ENCODE results near the gene STXBP2. TPM values are rescaled to one million over a fixed set of nuclear protein-coding genes. Genes with fewer than 3 reads are reported as not detected.

The STXBP2 gene
- total RNA-seq, 2 experiments from 2014 or later: 131 to 158 TPM

DNA sequence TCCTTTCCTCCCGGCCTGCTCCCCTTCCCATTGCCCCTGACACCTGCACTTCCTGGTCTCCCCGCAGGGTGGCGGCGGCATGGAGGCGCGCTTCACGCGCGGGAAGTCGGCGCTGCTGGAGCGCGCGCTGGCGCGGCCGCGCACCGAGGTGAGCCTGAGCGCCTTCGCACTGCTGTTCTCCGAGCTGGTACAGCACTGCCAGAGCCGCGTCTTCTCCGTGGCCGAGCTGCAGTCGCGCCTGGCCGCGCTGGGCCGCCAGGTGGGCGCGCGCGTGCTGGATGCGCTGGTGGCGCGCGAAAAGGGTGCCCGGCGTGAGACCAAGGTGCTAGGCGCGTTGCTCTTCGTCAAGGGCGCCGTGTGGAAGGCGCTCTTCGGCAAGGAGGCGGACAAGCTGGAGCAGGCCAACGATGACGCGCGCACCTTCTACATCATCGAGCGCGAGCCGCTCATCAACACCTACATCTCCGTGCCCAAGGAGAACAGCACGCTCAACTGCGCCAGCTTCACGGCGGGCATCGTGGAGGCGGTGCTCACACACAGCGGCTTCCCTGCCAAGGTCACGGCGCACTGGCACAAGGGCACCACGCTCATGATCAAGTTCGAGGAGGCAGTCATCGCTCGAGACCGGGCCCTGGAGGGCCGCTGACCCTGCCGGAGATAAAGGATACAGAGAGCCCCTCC lies 45.4 kb downstream of the STXBP2 start:
- Mint-ChIP-seq H3K27ac (peak overlapping the region; percentile 96), H3K36me3 (ENCODE audit: low read depth) (peaks cover 13% of the 10 kb centered on the region), H3K27me3 (peaks cover 7% of the 10 kb centered on the region), H3K4me1 (peaks cover 38% of the 10 kb centered on the region), H3K4me3 (peak overlapping the region; percentile 89), H3K9me3 (no peaks in the 10 kb centered on the region)
- POLR2A ChIA-PET: no interaction called here
- DNase-seq: no peak
- CTCF ChIA-PET: interaction anchor here (0.6 to 2.0 kb wide), 2 partner anchors 17 to 120 kb away, joined by 4 to 6 read pairs; no protein-coding TSS in a partner anchor

DNA sequence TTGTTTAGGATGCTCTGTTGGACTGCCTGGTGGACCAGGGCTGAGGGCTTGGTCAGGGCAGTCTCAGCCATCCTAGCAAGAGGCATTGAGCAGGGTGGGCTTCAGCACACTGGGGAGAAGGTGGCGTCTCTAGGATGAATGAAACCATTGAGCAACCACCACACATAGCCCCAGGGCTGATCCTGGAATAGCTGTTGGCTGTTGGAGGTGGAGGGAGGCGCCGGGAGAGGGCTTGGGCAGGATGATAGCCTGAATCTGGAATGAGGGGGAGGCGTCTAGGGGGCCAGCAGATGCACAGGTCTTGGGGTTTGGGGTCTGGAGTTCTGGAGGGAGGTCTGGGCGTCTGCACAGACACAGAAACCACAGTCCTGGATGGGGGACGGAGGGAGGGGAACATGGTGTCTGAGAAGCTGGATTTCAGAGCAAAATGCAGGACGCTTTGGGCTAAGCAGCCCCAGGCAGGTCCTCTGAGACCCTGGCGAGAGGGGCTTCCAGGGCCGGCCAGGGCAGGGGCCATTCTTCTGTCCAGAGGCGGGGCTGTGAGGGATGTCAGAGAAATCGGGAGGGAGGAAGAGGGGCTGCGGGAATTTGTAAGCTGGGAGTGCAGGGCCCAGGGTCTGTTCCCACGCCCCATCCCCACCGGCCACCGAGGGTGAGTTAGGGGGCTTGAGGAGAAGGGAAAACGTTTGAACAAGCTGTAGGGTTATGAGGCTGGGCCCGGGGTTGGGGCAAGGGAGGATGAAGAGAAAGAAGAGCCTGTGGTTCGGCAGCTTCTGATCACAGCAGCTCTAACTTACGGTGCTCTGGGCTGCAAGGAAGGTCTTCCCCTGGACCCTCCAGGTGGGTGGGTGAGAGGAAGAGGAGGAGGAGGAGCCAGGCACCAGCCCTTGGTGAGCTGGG lies 48.9 kb downstream of the STXBP2 start:
- CTCF ChIA-PET: interaction anchor here (0.7 to 1.0 kb wide), 2 partner anchors 16 to 905 kb away, joined by 3 read pairs; partner anchors contain the start of gene FCER2
- no peak for DNase-seq
- peaks cover 11% of the 10 kb centered on the region for H3K4me1 Mint-ChIP-seq
- peaks cover 13% of the 10 kb centered on the region for H3K36me3 Mint-ChIP-seq (ENCODE audit: low read depth)
- peak overlapping the region; percentile 21 for H3K27ac Mint-ChIP-seq
- H3K27me3 Mint-ChIP-seq: no peaks in the 10 kb centered on the region
- H3K4me3 Mint-ChIP-seq: no peak overlapping the region
- H3K9me3 Mint-ChIP-seq: no peaks in the 10 kb centered on the region
- POLR2A ChIA-PET: interaction anchor here (0.6 kb wide), 1 partner anchor 56 kb away, joined by 4 read pairs; no protein-coding TSS in a partner anchor

DNA sequence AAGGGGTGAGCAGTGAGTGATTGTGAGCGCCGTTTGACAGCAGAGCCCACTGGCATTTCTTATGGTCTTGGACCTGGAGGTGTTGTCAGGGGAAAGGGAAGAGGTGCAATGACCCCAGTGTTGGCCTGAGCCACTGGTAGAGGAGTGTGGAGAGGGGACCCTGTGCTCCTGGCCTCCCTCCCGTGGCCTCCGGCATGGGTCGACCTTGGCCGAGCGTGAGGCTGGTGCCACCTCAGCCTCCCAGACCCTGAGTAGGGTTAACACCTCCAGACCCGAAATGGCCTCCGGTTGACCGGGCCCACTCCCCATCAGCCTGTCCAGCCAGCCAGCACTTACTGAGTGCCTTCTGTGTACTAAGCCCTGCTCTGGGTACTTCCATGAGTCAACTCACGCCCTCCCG lies 50.3 kb downstream of the STXBP2 start:
- Mint-ChIP-seq H3K4me1 (peaks cover 6% of the 10 kb centered on the region), H3K36me3 (ENCODE audit: low read depth) (peaks cover 9% of the 10 kb centered on the region), H3K27ac (no peak overlapping the region), H3K9me3 (no peaks in the 10 kb centered on the region), H3K4me3 (no peak overlapping the region), H3K27me3 (no peaks in the 10 kb centered on the region)
- ChIA-PET CTCF (no interaction called here), POLR2A (no interaction called here)
- DNase-seq: no peak

DNA sequence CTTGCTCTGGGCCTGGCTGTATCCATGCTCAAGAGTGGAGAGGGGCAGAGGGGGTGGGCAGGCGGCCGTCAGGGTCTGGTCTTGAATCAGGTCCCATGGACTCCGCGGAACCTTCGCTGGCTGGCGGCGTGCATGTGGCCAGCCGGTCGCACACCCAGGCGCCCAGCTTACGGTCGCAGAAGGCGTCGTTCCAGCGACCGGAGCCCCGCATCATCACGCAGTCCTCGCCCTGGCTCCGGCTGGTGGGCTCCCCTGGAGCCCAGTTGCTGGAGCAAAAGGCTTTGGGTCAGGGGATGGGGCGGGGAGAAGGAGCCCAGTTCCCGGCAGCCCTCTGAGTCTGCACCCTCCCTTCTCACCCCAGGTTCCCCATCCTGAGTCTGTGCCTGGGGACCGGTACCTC lies 52.3 kb downstream of the STXBP2 start:
- DNase-seq: no peak
- Mint-ChIP-seq H3K9me3 (no peaks in the 10 kb centered on the region), H3K27me3 (no peaks in the 10 kb centered on the region), H3K27ac (no peak overlapping the region), H3K4me3 (no peak overlapping the region), H3K36me3 (ENCODE audit: low read depth) (no peaks in the 10 kb centered on the region), H3K4me1 (no peaks in the 10 kb centered on the region)
- POLR2A ChIA-PET: no interaction called here
- CTCF ChIA-PET: interaction anchor here (1.8 kb wide), 1 partner anchor 9 kb away, joined by 7 read pairs; the partner anchor contains the start of gene TRAPPC5

DNA sequence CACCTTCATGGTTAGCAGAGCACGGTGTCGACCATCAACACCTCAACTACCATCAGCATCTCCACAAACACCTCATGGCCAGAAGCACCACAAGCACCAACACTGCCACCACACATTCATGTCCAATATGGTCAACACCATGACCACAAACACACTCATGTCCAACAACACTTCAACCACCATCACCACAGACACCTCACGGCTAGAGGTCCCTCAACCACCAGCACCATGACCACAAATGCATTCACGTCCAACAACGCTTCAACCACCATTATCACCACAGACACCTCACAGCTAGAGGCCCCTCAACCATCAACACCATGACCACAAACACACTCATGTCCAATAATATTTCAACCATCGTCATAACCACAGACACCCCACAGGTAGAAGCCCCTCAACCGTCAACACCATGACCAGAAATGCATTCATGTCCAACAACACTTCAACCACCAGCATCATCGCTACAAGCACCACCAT lies 53.9 kb downstream of the STXBP2 start:
- POLR2A ChIA-PET: no interaction called here
- Mint-ChIP-seq H3K27ac (no peak overlapping the region), H3K36me3 (ENCODE audit: low read depth) (no peaks in the 10 kb centered on the region), H3K4me3 (no peak overlapping the region), H3K4me1 (no peaks in the 10 kb centered on the region), H3K27me3 (no peaks in the 10 kb centered on the region), H3K9me3 (no peaks in the 10 kb centered on the region)
- DNase-seq: no peak
- CTCF ChIA-PET: interaction anchor here (1.2 kb wide), 1 partner anchor 10 kb away, joined by 3 read pairs; the partner anchor contains the start of gene TRAPPC5

DNA sequence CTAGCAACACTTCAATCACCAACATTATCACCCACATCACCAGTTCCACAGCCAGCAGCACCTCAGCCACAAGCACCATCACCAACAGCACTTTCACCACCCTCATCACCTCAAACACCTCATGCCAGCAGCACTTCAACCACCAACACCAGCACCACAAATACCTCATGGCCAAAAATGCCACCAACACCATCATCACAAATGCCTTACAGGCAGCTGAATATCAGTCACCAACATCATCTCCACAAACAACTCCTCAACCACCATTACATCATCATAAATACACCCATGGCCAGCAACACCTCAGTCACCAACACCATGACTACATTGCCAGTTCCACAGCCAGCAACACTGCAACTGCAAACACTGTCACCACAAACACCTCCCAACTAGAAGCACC lies 54.6 kb downstream of the STXBP2 start:
- ChIA-PET CTCF (no interaction called here), POLR2A (no interaction called here)
- Mint-ChIP-seq H3K4me3 (no peak overlapping the region), H3K36me3 (ENCODE audit: low read depth) (no peaks in the 10 kb centered on the region), H3K27ac (no peak overlapping the region), H3K9me3 (no peaks in the 10 kb centered on the region), H3K4me1 (no peaks in the 10 kb centered on the region), H3K27me3 (peaks cover under 1% of the 10 kb centered on the region)
- DNase-seq: no peak

DNA sequence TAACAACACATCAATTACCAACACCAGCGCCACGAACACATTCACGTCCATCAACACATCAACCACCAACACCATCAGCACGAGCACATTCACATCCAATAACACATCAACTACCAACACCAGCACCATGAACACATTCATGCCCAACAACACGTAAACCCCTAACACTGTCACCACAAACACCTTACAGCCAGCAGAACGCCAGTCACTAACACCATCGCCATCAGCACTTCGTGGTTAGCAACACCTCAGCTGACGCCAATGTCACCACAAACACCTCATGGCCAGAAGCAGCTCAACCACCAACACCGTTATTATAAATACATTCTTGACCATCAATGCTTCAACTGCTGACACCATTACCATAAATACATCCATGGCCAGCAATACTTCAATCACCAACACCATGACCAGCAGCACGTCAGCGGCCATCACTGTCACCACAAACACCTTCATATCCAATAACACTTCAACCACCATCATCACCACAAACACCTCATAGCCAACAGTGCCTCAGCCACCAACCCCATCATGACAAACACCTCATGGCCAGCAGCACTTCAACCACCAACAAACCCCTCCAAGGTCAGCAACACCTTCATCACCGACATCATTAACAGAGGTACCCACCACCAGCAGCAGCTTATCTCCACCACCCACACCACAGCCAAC lies 55.6 kb downstream of the STXBP2 start:
- H3K4me1 Mint-ChIP-seq: no peaks in the 10 kb centered on the region
- no peak for DNase-seq
- ChIA-PET POLR2A (no interaction called here), CTCF (no interaction called here)
- H3K4me3 Mint-ChIP-seq: no peak overlapping the region
- no peaks in the 10 kb centered on the region for H3K9me3 Mint-ChIP-seq
- H3K27ac Mint-ChIP-seq: no peak overlapping the region
- peaks cover 3% of the 10 kb centered on the region for H3K27me3 Mint-ChIP-seq
- H3K36me3 Mint-ChIP-seq (ENCODE audit: low read depth): no peaks in the 10 kb centered on the region

DNA sequence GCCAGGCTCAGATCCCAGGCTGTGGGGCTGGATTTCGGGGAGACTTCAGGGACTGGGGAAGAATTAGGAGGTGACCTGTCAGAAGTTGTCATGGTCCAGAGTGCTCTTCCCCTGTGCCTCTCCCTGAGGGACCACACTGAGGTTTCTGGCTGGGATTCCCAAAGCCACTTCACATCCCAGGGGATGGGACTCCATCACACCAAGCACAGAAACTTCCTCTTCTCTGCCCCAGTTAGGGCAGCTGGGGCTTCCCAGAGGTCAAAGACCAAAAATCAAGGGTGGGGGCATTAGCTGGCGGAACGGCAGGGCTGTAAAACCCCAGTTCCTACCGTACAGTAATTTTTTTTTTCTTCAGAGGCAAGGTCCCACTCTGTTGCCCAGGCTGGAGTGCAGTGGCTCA lies 57.6 kb downstream of the STXBP2 start:
- CTCF ChIA-PET: interaction anchor here (1.2 kb wide), 1 partner anchor 14 kb away, joined by 3 read pairs; the partner anchor contains the start of gene TRAPPC5
- Mint-ChIP-seq H3K4me3 (no peak overlapping the region), H3K9me3 (no peaks in the 10 kb centered on the region), H3K4me1 (peaks cover 3% of the 10 kb centered on the region), H3K27ac (no peak overlapping the region), H3K36me3 (ENCODE audit: low read depth) (no peaks in the 10 kb centered on the region), H3K27me3 (peaks cover 8% of the 10 kb centered on the region)
- DNase-seq: no peak
- POLR2A ChIA-PET: no interaction called here

Small RNA genes within 50 kb of the gene (microRNA-seq; reads per million reads assigned to microRNA genes)
- not detected for gene MIR6792 (ENCODE audit: borderline microRNAs expressed, borderline replicate concordance)

Other genes starting within 250 kb of the STXBP2 start
- gene PEX11G, start 148.1 kb upstream of the STXBP2 start, total RNA-seq: under 1 TPM; 0.46 to 0.67 TPM
- gene ZNF358, start 121.0 kb upstream of the STXBP2 start, total RNA-seq: 1 to 10 TPM; 6.5 to 6.7 TPM
- gene MCOLN1, start 114.5 kb upstream of the STXBP2 start, total RNA-seq: 10 to 100 TPM; 13.2 to 14.8 TPM
- 100 to 1,000 TPM; 117 to 126 TPM for gene PNPLA6, start 101.4 kb upstream of the STXBP2 start, total RNA-seq
- gene CAMSAP3, start 41.2 kb upstream of the STXBP2 start, total RNA-seq: under 1 TPM; 0.21 to 0.57 TPM
- gene XAB2, start 7.6 kb upstream of the STXBP2 start, total RNA-seq: 10 to 100 TPM; 46.0 to 50.0 TPM
- 100 to 1,000 TPM; 108 to 169 TPM for gene PET100, start 7.3 kb upstream of the STXBP2 start, total RNA-seq
- 1 to 10 TPM in 1 of 2 experiments, under 1 TPM in 1; 0.82 to 1.2 TPM for gene PCP2, start 3.4 kb upstream of the STXBP2 start, total RNA-seq
- not detected for gene RETN, start 31.9 kb downstream of the STXBP2 start, total RNA-seq
- not detected for gene MCEMP1, start 40.0 kb downstream of the STXBP2 start, total RNA-seq
- gene TRAPPC5, start 43.7 kb downstream of the STXBP2 start, total RNA-seq: 100 to 1,000 TPM; 105 to 106 TPM
- under 1 TPM; 0.23 to 0.30 TPM for gene FCER2, start 65.0 kb downstream of the STXBP2 start, total RNA-seq
- gene CLEC4G, start 95.0 kb downstream of the STXBP2 start, total RNA-seq: not detected
- gene CD209, start 110.4 kb downstream of the STXBP2 start, total RNA-seq: not detected
- gene CLEC4M, start 126.1 kb downstream of the STXBP2 start, total RNA-seq: not detected
- gene EVI5L, start 193.1 kb downstream of the STXBP2 start, total RNA-seq: 10 to 100 TPM in 1 of 2 experiments, 1 to 10 TPM in 1; 9.7 to 11.2 TPM
- gene PRR36, start 237.3 kb downstream of the STXBP2 start, total RNA-seq: under 1 TPM; 0.10 to 0.15 TPM